ENCODE results near the gene MYO15B. TPM values are rescaled to one million over a fixed set of nuclear protein-coding genes. Genes with fewer than 3 reads are reported as not detected.

Gene MYO15B
- total and polyA plus RNA-seq, 2 experiments from 2014 or later: 1.3 to 7.2 TPM

- TF ChIP-seq EZH2phosphoT487 (IDR thresholded peaks at IDR 0.05; ENCODE audit: insufficient read depth, low read depth) (no peak), EZH2 (IDR thresholded peaks at IDR 0.05; ENCODE audit: insufficient read depth, poor library complexity, severe bottlenecking) (no peak)
- WGBS, 2 experiments (ENCODE audit: low coverage in 1 of 2, low lambda C conversion rate in 2 of 2, missing lambda C conversion rate in 2 of 2): 87% methylated on average over 11 of the region's 11 CpGs
Measured at GRCh38 chr17:75564195-75564594, 23.4 kb upstream of the MYO15B start.

GRCh38 chr17:75565066-75565465 lies 22.5 kb upstream of the MYO15B start:
- no peaks in the 10 kb centered on the region for H4K20me1 ChIP-seq (ENCODE audit: insufficient read depth)
- H3K4me2 ChIP-seq (ENCODE audit: unreplicated experiment): no peak overlapping the region
- 16 to 30% methylated on average over 7 of the region's 7 CpGs for WGBS, 2 experiments (ENCODE audit: low coverage in 1 of 2, low lambda C conversion rate in 2 of 2, missing lambda C conversion rate in 2 of 2)
- 0 out of 2 replicates have a peak, but pooled peaks cover 5% of the 10 kb centered on the region for H3K4me1 ChIP-seq (ENCODE audit: insufficient read depth)
- in situ Hi-C loops (cut with MboI): no loop called here
- no peak overlapping the region for H2AFZ ChIP-seq
- no peak overlapping the region for H3K4me3 ChIP-seq
- H3K36me3 ChIP-seq (ENCODE audit: low read depth): no peaks in the 10 kb centered on the region
- no peaks in the 10 kb centered on the region for H3K9me2 ChIP-seq (ENCODE audit: insufficient read depth)
- H3K79me2 ChIP-seq (ENCODE audit: insufficient read depth): no peaks in the 10 kb centered on the region
- no peak for TF ChIP-seq EZH2 (IDR thresholded peaks at IDR 0.05; ENCODE audit: insufficient read depth, poor library complexity, severe bottlenecking)
- no peak for TF ChIP-seq EZH2phosphoT487 (IDR thresholded peaks at IDR 0.05; ENCODE audit: insufficient read depth, low read depth)
- H3F3A ChIP-seq (ENCODE audit: insufficient read depth): no peaks in the 10 kb centered on the region
- H3K27me3 ChIP-seq (replicated peaks; ENCODE audit: insufficient read depth): peaks cover 6% of the 10 kb centered on the region; the same call in 1 of the 2 replicates
- no peak overlapping the region for H3K9ac ChIP-seq
- no peaks in the 10 kb centered on the region for H3K9me3 ChIP-seq (ENCODE audit: low read depth)
- H3K27ac ChIP-seq: no peak overlapping the region
- peak; percentile 79 for DNase-seq

More at GRCh38 chr17:75564195-75564594, 23.4 kb upstream of the MYO15B start:
- Histone ChIP-seq H3K9ac (no peak overlapping the region), H4K20me1 (ENCODE audit: insufficient read depth) (no peaks in the 10 kb centered on the region), H3K79me2 (ENCODE audit: insufficient read depth) (no peaks in the 10 kb centered on the region), H3K4me1 (ENCODE audit: insufficient read depth) (0 out of 2 replicates have a peak, but pooled peaks cover 5% of the 10 kb centered on the region), H3K27me3 (replicated peaks; ENCODE audit: insufficient read depth) (peaks cover 6% of the 10 kb centered on the region; the same call in 1 of the 2 replicates), H3K36me3 (ENCODE audit: low read depth) (no peaks in the 10 kb centered on the region), H3K4me3 (no peak overlapping the region), H3K27ac (no peak overlapping the region), H3K9me2 (ENCODE audit: insufficient read depth) (no peaks in the 10 kb centered on the region), H3F3A (ENCODE audit: insufficient read depth) (no peaks in the 10 kb centered on the region), H2AFZ (no peak overlapping the region), H3K9me3 (ENCODE audit: low read depth) (no peaks in the 10 kb centered on the region), H3K4me2 (ENCODE audit: unreplicated experiment) (no peak overlapping the region)
- in situ Hi-C loops (cut with MboI): no loop called here
- no peak for DNase-seq

- Histone ChIP-seq H3K36me3 (ENCODE audit: low read depth) (no peaks in the 10 kb centered on the region), H3K9ac (no peak overlapping the region), H3K4me1 (ENCODE audit: insufficient read depth) (0 out of 2 replicates have a peak, but pooled peaks cover 5% of the 10 kb centered on the region), H3K4me3 (no peak overlapping the region), H2AFZ (no peak overlapping the region), H3K27ac (no peak overlapping the region), H3K9me2 (ENCODE audit: insufficient read depth) (no peaks in the 10 kb centered on the region), H3K27me3 (replicated peaks; ENCODE audit: insufficient read depth) (peaks cover 6% of the 10 kb centered on the region; the same call in 1 of the 2 replicates), H3F3A (ENCODE audit: insufficient read depth) (no peaks in the 10 kb centered on the region), H4K20me1 (ENCODE audit: insufficient read depth) (no peaks in the 10 kb centered on the region), H3K79me2 (ENCODE audit: insufficient read depth) (no peaks in the 10 kb centered on the region), H3K4me2 (ENCODE audit: unreplicated experiment) (no peak overlapping the region), H3K9me3 (ENCODE audit: low read depth) (no peaks in the 10 kb centered on the region)
- DNase-seq: no peak
- in situ Hi-C loops (cut with MboI): no loop called here
- WGBS, 2 experiments (ENCODE audit: low coverage in 1 of 2, low lambda C conversion rate in 2 of 2, missing lambda C conversion rate in 2 of 2): 62 to 73% methylated on average over 6 of the region's 6 CpGs
- no peak for TF ChIP-seq EZH2phosphoT487 (IDR thresholded peaks at IDR 0.05; ENCODE audit: insufficient read depth, low read depth)
- no peak for TF ChIP-seq EZH2 (IDR thresholded peaks at IDR 0.05; ENCODE audit: insufficient read depth, poor library complexity, severe bottlenecking)
Measured at GRCh38 chr17:75565618-75566017, 22.0 kb upstream of the MYO15B start.

- no peaks in the 10 kb centered on the region for H3K9me3 ChIP-seq (ENCODE audit: low read depth)
- in situ Hi-C loops (cut with MboI): no loop called here
- H2AFZ ChIP-seq: no peak overlapping the region
- no peak overlapping the region for H3K4me2 ChIP-seq (ENCODE audit: unreplicated experiment)
- no peak overlapping the region for H3K9ac ChIP-seq
- no peak for DNase-seq
- no peak overlapping the region for H3K27ac ChIP-seq
- no peaks in the 10 kb centered on the region for H4K20me1 ChIP-seq (ENCODE audit: insufficient read depth)
- H3F3A ChIP-seq (ENCODE audit: insufficient read depth): no peaks in the 10 kb centered on the region
- TF ChIP-seq EZH2 (IDR thresholded peaks at IDR 0.05; ENCODE audit: insufficient read depth, poor library complexity, severe bottlenecking) (no peak), EZH2phosphoT487 (IDR thresholded peaks at IDR 0.05; ENCODE audit: insufficient read depth, low read depth) (no peak)
- H3K79me2 ChIP-seq (ENCODE audit: insufficient read depth): no peaks in the 10 kb centered on the region
- 0 out of 2 replicates have a peak, but pooled peaks cover 5% of the 10 kb centered on the region for H3K4me1 ChIP-seq (ENCODE audit: insufficient read depth)
- peaks cover 6% of the 10 kb centered on the region; the same call in 1 of the 2 replicates for H3K27me3 ChIP-seq (replicated peaks; ENCODE audit: insufficient read depth)
- H3K9me2 ChIP-seq (ENCODE audit: insufficient read depth): no peaks in the 10 kb centered on the region
- H3K36me3 ChIP-seq (ENCODE audit: low read depth): no peaks in the 10 kb centered on the region
- no peak overlapping the region for H3K4me3 ChIP-seq
- 49 to 55% methylated on average over 6 of the region's 6 CpGs for WGBS, 2 experiments (ENCODE audit: low coverage in 1 of 2, low lambda C conversion rate in 2 of 2, missing lambda C conversion rate in 2 of 2)
Measured at GRCh38 chr17:75566416-75566815, 21.2 kb upstream of the MYO15B start.
